Measurements from ENCODE around the gene NUMB.

DNA sequence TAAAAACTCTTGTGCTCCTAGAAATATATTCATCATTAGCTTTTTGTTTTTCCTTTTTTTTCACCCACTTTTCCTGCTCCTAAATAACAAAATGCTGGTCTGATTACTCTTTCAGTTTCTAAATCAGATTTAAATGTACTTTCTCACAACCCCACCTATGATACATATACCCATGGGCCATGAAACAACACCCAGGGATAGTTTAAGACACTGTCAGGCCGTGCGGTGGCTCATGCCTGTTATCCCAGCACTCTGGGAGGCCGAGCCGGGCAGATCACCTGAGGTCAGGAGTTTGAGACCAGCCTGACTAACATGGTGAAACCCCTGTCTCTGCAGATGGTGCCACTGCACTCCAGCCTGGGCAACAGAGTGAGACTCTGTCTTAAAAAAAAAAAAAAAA lies 1.6 kb upstream of the NUMB start:
- TF ChIP-seq, protein P1, sequence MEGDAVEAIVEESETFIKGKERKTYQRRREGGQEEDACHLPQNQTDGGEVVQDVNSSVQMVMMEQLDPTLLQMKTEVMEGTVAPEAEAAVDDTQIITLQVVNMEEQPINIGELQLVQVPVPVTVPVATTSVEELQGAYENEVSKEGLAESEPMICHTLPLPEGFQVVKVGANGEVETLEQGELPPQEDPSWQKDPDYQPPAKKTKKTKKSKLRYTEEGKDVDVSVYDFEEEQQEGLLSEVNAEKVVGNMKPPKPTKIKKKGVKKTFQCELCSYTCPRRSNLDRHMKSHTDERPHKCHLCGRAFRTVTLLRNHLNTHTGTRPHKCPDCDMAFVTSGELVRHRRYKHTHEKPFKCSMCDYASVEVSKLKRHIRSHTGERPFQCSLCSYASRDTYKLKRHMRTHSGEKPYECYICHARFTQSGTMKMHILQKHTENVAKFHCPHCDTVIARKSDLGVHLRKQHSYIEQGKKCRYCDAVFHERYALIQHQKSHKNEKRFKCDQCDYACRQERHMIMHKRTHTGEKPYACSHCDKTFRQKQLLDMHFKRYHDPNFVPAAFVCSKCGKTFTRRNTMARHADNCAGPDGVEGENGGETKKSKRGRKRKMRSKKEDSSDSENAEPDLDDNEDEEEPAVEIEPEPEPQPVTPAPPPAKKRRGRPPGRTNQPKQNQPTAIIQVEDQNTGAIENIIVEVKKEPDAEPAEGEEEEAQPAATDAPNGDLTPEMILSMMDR (IDR thresholded peaks at IDR 0.05; ENCODE audit: extremely low read depth in 1 of 2, insufficient read depth in 1 of 2, low read depth in 1 of 2, low read length in 2 of 2), result no peak
- TF ChIP-seq POLR2A (IDR thresholded peaks at IDR 0.05; ENCODE audit: low read depth, low read length) (no peak), POLR2AphosphoS5 (IDR thresholded peaks at IDR 0.05; ENCODE audit: insufficient read depth, low read depth, low read length) (no peak), MAX (IDR thresholded peaks at IDR 0.05; ENCODE audit: insufficient read depth, insufficient read length) (no peak), MYC (IDR thresholded peaks at IDR 0.05; ENCODE audit: low read depth, low read length) (no peak), JUN (IDR thresholded peaks at IDR 0.05; ENCODE audit: borderline replicate concordance, insufficient read depth, insufficient read length, low read depth) (no peak), FOS (IDR thresholded peaks at IDR 0.05; ENCODE audit: borderline replicate concordance, insufficient read depth, low read length) (no peak)

Data from endothelial cell of umbilical vein (primary cell).